NCI-H1092 treated with DMSO at 0.1 percent for 48 hours (cell line): Measurements from ENCODE around the gene B3GNT7.
"Not testable (repeated sequence)": the region's sequence is repeated elsewhere in the genome, so short reads cannot be mapped to it uniquely, and the experiment has no call there.

Experiments
- DNase-seq: peaks from one replicate; lab custom pipeline; 2025; lab: John Stamatoyannopoulos, UW

Gene B3GNT7

DNA sequence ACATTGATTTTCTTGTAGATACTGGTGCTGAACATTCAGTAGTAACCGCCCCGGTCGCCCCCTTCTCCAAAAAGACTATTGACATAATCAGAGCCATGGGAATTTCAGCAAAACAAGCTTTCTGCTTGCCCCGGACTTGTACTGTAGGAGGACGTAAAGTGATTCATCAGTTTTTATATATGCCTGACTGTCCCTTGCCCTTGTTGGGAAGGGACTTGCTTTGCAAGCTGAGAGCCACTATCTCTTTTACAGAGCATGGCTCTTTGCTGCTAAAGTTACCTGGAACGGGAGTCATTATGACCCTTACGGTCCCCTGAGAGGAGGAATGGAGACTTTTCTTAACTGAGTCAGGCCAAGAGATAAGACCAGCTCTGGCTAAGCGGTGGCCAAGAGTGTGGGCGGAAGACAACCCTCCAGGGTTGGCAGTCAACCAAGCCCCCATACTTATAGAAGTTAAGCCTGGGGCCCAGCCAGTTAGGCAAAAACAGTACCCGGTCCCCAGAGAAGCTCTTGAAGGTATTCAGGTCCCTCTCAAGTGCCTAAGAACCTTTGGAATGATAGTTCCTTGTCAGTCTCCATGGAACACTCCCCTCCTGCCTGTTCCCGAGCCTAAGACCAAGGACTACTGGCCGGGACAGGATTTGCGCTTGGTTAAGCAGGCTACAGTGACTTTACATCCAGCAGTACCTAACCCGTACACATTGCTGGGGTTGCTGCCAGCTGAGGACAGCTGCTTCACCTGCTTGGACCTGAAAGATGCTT lies 8.1 kb downstream of the B3GNT7 start:
- DNase-seq = not testable (repeated sequence)

DNA sequence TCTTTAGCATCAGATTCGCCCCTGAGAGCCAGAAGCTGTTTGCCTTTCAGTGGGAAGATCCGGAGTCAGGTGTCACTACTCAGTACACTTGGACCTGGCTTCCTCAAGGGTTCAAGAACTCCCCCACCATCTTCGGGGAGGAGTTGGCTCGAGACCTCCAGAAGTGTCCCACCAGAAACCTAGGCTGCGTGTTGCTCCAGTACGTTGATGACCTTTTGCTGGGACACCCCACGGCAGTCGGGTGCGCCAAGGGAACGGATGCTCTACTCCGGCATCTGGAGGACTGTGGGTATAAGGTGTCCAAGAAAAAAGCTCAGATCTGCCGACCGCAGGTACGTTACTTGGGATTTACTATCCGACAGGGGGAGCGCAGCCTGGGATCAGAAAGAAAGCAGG lies 8.7 kb downstream of the B3GNT7 start:
- DNase-seq = not testable (repeated sequence)

DNA sequence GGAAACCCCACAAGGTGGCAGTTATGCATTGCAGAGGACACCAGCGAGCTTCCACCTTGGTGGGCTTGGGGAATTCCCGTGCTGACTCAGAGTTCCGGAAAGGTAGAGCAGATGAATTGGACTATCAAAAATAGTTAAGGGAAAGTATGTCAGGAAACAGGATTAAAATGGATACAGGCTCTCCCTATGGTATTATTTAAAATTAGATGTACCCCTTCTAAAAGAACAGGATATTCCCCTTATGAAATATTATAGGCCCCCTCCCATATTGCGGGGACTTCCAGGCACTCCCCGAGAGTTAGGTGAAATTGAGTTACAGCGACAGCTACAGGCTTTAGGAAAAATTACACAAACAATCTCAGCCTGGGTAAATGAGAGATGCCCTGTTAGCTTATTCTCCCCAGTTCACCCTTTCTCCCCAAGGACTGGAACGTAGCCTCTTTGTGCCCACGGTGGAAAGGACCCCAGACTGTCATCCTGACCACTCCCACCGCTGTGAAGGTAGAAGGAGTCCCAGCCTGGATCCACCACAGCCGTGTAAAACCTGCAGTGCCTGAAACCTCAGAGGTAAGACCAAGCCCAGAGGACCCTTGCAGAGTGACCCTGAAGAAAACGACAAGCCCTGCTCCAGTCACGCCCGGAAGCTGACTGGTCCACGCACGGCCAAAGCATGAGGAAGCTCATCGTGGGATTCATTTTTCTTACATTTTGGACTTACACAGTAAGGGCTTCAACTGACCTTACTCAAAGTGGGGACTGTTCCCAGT lies 10.3 kb downstream of the B3GNT7 start:
- DNase-seq = not testable (repeated sequence)

DNA sequence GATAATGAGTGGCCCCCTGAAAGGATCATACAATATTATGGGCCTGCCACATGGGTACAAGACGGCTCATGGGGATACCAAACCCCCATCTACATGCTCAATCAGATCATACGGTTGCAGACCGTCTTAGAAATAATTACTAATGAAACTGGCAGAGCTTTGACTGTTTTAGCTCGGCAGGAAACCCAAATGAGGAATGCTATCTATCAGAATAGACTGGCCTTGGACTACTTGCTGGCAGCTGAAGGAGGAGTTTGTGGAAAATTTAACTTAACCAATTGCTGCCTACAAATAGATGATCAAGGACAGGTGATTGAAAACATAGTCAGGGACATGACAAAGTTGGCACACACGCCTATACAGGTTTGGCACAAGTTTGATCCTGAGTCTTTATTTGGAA lies 12.2 kb downstream of the B3GNT7 start:
- DNase-seq = not testable (repeated sequence)

DNA sequence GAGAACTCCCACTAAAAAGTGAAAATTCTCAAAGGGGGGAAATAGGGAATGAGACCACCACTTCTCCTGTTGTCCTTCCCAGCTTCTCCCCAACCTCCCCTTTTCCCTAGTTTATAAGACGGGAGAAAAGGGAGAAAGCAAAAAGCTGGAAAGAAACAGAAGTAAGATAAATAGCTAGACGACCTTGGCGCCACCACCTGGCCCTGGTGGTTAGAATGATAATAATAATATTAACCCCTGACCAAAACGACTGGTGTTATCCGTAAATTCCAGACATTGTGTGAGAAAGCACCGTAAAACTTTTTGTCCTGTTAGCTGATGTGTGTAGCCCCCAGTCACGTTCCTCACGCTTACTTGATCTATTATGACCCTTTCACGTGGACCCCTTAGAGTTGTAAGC lies 12.8 kb downstream of the B3GNT7 start:
- DNase-seq = not testable (repeated sequence)

DNA sequence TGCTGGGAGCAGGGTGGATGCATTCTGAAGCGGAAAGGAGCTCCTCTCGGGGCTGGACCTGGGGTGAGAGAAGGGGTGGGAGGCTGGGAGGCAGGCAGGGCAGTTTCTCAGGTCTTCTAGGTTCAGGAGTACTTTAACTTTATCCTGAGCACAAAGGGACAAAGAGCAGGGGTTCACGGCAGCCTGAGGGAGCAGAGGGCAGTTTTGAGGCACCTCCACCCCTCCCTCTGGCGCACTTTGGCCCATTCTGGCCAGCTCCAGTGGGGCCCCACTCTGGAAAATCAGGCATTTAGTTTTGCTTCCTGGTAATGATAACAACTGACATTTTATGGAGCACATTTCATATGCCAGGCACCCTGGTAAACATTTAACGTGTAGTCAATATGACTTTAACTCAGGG lies 14.3 kb downstream of the B3GNT7 start:
- no peak for DNase-seq

DNA sequence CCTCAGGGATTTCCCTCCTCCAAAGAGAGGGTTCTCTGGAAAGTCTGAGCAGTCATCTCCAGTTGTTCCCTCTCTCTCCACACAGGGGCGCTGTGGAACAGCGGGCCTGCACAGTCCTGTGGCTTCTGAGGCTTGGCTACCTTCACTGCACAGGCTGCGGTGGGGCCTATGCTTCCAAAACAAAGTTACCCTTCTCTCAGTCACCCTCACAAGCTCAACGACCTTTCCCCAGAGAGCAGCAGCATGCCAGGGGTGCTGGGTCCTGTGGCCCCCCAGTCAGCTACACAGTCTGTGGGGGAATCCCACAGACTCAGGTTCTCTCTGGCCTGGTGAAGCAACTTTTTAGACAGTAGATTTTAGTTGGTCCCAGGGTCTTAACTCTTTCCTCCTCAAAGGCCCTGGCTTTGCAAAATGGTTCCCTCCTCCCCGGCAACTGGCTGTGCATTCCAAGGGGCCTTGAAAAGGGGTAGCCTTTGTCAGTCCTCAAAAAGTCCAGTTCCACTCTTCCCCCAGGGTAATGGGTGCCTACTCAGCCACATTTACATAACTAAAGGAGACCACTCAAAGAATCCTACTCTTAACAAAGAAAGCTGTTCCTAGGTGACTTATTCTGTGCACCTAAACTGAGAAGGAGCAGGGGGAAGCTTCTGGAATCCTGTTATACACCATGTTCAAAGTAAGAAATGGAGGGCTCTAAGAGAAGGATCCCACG lies 14.9 kb downstream of the B3GNT7 start:
- no peak for DNase-seq

DNA sequence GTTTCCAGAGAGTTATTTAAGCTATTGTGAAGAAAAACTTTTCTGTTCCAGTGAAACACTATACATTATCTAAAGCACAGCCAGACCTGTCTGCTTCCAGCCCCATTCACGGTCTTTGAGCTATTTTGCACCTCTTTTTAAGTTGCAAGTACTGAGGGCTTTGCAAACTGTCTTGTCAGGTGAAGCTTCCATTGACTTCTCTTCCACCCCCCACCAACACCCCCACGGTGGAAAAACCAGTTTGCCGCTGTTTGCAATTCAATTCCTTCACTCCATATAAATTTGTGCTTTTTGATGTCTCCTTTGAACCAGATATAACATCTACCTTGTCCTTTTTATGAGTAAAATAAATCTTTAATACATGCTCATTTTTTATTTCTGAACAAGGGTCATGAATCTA lies 15.7 kb downstream of the B3GNT7 start:
- DNase-seq = no peak

DNA sequence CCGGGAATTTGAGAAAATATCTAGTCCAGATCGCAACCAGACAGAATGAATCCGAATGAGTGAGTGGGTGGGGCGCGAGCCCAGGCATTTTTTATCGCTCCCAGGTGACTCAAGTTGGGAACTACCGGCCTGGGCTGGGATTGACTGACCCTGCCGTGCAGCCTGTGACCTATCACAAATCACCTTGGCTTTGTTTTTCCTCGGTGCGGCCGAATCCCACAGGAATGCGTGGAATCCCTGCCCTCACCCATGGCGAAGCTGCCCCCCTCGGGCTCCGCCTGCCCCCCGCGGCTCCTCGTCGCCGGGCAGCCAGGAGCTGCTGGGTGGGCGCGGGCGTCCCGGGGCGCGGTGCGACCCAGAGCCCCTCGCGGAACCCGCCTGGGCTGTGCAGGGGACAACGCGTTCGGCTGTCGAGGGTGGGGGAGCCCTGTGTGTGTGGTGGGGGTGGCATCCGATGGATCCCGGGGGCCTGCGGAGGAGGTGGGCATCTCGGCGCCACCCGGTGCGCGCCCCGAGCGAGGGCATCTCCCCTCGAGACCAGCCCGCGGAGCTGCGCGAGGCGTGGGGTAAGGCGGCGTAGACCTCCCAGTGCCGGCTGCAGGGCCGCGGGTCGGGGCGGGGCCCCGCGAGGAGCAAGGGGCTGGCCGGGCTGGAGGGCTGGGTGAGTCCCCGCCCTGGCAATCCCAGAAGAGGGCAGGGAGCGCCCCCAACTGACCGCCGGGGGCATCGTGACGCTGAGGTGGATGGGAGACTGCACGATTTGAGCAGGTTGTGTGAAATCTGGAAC lies 16.5 kb downstream of the B3GNT7 start:
- DNase-seq = peak; percentile 24

DNA sequence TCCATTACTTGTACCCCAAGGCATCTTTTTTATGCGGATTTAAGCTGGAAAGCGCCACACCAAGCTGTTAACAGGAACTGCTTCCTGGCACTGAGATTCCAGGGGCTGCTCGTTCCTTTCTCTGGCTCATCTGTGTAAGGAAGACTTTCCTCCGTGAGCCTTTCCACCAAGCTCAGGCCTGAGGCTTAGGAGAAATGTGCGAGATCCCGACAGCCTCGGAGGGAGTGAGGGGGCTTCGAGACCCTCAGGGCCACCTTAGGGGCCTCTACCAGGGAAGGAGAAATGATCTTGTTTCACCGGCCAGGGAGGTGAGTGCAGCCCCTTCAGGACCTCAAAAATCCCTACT lies 17.1 kb downstream of the B3GNT7 start:
- no peak for DNase-seq

DNA sequence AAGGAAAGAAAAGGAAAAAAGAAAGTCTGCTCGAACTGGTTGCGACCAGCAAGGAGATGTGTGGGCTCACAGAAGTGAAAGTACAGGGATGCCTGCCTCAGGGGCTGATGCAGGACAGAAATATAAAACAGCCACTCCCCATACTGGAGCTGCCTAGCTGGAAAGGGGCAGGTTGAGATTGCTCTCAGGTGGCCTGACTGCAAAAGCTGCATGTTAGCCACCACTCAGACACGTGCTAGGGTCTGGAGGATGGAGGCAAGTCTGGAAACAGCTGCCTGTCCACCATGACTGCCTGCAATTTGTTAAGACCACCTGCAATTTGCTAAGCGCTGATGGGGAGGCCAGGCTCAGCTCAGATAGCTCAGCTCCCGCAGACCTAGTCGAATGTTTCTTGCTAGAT lies 17.9 kb downstream of the B3GNT7 start:
- no peak for DNase-seq

DNA sequence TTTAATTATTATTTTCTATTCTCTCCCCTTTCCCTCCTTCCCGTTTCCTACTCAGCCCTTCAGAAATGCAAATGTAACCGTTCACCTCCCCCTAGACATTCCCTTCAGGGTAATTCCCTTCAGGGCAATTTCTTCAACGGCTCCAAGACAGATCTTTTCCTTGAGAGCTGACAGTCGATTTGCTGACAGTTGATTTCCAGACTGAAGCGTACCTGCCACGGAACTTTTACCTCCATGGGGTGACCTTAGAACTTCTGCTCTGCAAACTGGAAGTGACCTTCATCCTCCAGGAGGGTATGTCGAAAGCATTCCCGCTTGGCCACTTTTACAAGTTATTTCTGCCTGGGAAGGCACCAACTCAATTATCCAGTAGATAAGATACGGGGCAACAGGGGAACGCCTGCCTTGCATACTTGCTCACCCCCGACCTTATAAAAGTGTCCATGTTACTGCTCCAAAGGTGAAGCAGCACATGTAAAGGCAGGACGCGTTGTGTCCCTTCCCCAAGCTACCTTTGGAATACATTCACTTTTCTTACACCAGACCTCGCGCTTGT lies 18.5 kb downstream of the B3GNT7 start:
- no peak for DNase-seq

DNA sequence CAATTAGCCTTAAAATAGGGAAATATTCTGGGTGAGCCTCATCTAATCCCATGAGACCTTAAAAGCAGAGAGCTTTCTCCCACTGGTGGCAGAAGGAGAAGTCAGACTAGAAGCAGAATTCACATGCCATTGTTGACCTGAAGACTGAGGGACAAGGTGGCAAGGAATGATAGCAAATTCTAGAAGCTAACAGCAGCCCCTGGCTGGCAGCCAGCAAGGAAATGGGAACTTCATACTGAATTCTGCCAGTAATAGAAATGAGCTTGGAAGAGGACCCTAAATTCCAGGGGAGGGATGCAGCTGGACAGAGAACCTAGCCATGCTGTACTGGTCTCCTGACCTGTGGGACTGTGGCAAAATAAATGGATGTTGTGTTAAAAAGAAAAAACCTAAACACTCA lies 19.5 kb downstream of the B3GNT7 start:
- DNase-seq = no peak

DNA sequence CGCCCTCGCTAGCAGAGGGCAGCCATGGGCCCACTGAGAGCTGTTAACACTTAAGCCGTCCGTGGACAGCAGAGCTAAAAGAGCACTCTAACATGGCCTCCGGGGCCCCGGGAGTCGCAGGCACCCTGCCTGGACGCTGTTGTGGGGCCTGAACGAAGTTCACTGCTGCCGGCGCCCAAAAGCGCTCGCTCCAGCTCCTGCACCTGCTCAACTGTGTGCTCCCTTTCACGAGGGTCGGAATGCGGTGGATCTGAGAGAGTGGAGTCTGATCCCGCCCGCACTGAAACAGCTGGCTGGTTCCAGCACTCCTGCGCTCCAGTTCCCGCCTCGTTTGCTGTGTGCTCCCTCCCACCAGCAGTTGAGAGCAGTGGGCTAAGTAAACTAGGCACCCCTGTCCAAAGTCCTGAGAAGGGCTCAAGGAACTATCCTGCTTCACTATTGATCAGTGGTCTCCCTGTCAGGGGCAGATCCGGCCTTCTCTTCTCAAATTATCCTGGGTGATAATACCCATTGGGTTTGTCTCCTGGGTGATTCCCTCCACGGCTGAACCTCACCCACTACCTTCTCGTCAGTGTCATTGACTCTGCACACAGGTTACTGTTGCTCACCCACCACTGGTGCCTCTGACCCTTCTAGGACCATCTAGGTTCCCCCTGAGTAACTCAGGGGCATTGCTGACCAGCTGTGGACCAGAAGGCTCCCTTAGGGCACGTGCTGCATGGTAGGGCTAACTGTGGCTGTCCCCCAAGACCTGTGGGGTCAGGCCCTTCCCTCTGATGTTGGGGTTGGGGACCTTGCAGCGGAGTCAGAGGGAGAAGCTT lies 23.5 kb downstream of the B3GNT7 start:
- DNase-seq = no peak

DNA sequence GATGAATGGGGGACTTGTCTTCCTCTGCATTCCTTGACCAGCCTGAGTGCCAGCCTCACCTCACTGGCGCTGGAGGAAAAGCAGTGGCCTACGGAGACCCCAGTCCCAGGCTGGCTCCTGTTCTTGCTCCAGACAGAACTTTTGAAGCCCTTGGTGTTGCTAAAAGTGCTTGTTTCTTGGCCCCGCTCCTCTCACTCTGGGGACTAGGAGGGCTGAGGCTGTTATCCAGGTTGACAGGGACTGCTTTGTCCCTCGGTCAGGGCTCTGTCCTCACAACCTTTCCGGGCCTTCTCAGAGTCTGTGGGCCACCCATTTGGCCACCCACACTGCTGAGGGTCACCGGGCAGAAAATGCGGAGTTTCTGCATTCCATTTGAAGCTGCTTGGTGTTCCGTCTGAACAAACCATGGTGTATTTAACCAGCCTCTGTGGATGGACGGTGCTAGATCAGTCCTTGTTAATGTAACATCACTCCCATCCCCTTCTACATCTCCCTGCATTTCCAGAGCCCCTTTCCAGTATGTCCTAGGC lies 25.6 kb downstream of the B3GNT7 start:
- no peak for DNase-seq

DNA sequence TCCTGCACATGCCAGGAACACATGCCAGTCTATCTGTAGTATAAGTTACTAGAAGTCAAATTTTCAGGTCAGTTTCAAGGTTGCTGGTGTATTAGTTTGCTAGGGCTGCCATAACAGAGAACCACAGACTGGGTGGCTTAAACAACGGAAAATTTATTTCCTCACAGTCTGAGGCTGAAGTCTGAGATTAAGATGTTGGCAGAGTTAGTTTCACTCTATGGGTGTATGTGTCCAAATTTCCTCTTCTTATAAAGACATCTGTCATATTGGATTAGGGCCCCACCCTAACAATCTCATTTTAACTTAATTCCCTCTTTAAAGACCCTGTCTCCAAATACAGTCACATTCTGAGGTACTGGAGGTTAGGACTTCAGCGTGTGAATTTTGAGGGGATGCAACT lies 26.5 kb downstream of the B3GNT7 start:
- DNase-seq = no peak

DNA sequence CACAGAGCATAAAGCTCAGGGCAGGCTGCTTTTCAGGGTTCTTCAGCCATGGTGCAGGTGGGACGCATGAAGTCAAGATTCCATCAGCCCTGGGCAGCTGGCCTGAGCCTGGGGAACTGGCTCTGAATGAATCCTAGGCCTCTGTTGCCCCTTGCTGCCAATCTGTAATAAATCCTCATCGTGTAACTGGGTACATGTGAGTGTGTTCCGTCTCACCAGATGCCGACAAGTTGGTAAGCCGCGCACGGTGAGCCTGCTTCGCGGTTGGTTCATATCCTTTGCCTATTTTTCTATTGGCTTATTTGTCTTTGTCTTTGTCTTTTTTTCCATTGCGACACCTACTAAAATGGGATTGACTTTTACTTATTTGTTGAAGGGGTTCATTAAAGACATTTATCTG lies 27.7 kb downstream of the B3GNT7 start:
- no peak for DNase-seq

DNA sequence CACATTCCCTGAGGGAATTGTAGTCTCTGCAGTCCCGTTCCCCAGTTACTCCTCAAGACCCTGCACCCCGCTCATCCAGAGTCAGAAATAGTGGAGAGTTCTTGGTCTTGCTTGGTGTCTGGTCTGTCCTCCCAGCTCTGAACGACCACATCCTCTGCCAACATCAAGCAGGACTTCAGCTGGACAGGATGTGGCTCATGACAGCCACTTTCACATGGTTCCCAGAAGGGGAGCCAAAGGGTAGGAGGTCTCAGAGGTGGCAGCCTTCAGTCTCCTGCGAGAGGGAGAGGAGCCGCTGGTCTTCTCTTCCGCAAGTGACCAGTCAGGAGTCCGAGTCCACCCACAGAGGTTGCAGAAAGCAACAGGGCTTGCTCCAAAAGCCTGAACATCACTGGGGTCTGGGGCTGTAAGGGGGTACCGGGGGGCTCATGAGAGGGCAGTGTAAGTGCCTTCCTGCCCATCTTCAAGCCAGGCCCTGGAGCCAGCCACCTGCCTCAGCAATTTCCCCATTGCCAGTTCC lies 29.8 kb downstream of the B3GNT7 start:
- no peak for DNase-seq

DNA sequence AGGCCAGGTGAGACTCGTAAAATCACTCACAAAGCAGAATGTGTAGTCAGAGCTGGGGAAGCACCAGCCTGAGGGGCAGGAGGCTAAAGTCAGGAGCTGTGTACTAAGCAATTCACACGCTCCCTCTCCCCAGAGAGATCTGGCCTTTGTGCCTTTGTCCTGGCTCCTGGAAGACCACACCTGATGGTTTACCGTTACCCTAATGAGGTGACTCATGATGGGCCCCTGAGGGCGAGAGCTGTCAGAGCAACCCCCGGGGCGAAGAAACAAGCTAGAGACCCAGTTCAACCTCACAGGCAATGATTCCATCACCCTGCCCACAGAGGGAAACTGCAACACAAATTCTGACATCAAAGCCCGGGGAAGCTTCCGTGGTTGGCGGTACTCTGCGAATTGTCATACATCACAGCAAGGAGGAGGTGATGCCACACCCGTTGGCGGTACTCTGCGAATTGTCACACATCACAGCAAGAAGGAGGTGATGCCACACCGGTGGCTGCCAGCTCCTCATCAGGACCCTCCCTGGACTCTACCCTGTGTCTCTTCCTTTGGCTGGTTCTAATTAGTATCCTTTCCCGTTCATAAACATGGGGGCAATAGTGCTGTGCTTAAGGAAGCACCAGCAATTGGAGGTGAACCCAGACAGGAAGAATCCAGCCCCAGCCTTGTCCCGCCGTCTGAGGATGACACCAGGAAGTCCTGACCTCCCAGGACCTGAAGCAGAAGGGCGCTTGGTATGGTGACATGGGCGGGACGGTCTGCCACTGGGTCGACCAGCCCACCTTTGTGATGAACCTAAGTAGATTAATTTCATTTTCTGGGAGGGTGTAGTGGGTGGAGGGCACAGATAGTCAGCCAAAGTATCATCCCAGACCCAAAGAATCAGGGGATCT lies 30.5 kb downstream of the B3GNT7 start:
- no peak for DNase-seq

DNA sequence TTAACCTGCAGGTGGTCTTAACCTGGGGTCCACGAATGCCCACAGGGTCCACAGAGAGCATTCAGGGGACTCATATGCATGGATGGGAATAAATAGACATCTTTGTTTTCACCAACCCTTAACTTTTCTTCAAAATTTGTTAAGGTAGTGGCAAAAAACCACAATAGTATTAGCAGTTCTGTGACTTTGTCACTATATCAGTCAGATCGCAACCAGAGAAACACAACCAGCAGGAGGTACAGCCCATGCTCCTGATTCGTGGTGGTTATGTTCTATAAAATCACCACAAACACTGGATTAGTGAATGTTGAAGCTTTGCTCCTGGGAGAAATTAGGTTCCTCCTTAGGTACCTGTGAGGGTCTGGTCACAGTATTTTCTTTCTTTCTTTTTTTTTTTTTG lies 31.6 kb downstream of the B3GNT7 start:
- no peak for DNase-seq
